Parathyroid adenoma (tissue), 2 donors: ENCODE results near the gene CTU1.

Experiments used
- H2AFZ ChIP-seq: fragments of 300-600 bp; sonication (generic); one replicate; pipeline ENCODE4 v1.7.0; 2017; ENCODE audit warnings: antibody characterized with exemption, mild to moderate bottlenecking
- H3K27ac ChIP-seq: fragments of 300-600 bp; sonication (generic); one replicate; pipeline ENCODE4 v1.7.0; 2017
- H3K27me3 ChIP-seq: fragments of 300-600 bp; sonication (generic); one replicate; pipeline ENCODE4 v1.7.0; 2017; ENCODE audit warnings: low read length; ENCODE audit not compliant: control insufficient read depth, insufficient read depth
- H3K36me3 ChIP-seq: fragments of 300-600 bp; sonication (generic); one replicate; pipeline ENCODE4 v1.7.0; 2017; ENCODE audit warnings: low read length; ENCODE audit not compliant: control insufficient read depth, insufficient read depth
- H3K4me1 ChIP-seq: fragments of 300-600 bp; sonication (generic); one replicate; pipeline ENCODE4 v1.7.0; 2017; ENCODE audit warnings: control low read depth
- H3K4me2 ChIP-seq: fragments of 300-600 bp; sonication (generic); one replicate; pipeline ENCODE4 v1.7.0; 2017; ENCODE audit warnings: low read length
- H3K4me3 ChIP-seq: fragments of 300-600 bp; sonication (generic); one replicate; pipeline ENCODE4 v1.7.0; 2017; ENCODE audit warnings: low read depth, low read length
- H3K79me2 ChIP-seq: fragments of 300-600 bp; sonication (generic); one replicate; pipeline ENCODE4 v1.7.0; 2017; ENCODE audit warnings: control low read depth
- H3K9ac ChIP-seq: fragments of 300-600 bp; sonication (generic); one replicate; pipeline ENCODE4 v1.7.0; 2017; ENCODE audit warnings: mild to moderate bottlenecking
- H3K9me3 ChIP-seq: fragments of 300-600 bp; sonication (generic); one replicate; pipeline ENCODE4 v1.7.0; 2017; ENCODE audit warnings: low read length; ENCODE audit not compliant: control insufficient read depth
- CTCF ChIP-seq: fragments of 300-600 bp; sonication (generic); IDR thresholded peaks from one replicate; pipeline ENCODE4 v1.7.0; 2017; ENCODE audit warnings: antibody characterized with exemption, mild to moderate bottlenecking
- donor health status: primary hyperparathyroidism.

CTU1 gene

GRCh38 chr19:51076631-51077213 lies 31.5 kb downstream of the CTU1 start:
- Histone ChIP-seq H3K9me3 (no peaks in the 10 kb centered on the region), H3K4me2 (no peak overlapping the region), H3K4me1 (no peaks in the 10 kb centered on the region), H2AFZ (no peak overlapping the region), H3K27me3 (no peaks in the 10 kb centered on the region), H3K79me2 (no peaks in the 10 kb centered on the region), H3K4me3 (no peak overlapping the region), H3K27ac (no peak overlapping the region), H3K36me3 (no peaks in the 10 kb centered on the region), H3K9ac (no peak overlapping the region)
- no peak for TF ChIP-seq CTCF

- Histone ChIP-seq H3K36me3 (no peaks in the 10 kb centered on the region), H3K27me3 (no peaks in the 10 kb centered on the region), H3K4me2 (no peak overlapping the region), H2AFZ (no peak overlapping the region), H3K9ac (no peak overlapping the region), H3K4me1 (no peaks in the 10 kb centered on the region), H3K27ac (no peak overlapping the region), H3K9me3 (no peaks in the 10 kb centered on the region), H3K4me3 (no peak overlapping the region), H3K79me2 (no peaks in the 10 kb centered on the region)
- TF ChIP-seq CTCF = no peak
Measured at GRCh38 chr19:51075998-51076397, 32.2 kb downstream of the CTU1 start.

DNA sequence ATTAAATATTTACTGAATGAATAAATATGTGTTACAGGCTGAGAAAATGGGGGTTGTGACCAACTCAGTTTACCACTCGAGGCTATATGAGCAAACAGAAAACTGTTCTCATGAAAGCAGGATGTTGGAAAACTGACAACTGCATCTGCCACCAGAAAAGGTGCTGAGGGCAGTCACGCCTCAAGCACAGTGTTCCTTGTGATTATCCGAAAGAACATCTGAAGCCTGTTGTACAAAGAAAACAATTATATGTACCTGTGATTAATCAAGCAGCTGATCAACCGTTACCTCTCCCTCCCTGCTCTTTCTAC lies 37.2 kb downstream of the CTU1 start:
- no peak overlapping the region for H3K9ac ChIP-seq
- H3K9me3 ChIP-seq = no peaks in the 10 kb centered on the region
- TF ChIP-seq CTCF = no peak
- H3K4me3 ChIP-seq = no peak overlapping the region
- H3K79me2 ChIP-seq = no peaks in the 10 kb centered on the region
- no peak overlapping the region for H3K27ac ChIP-seq
- no peaks in the 10 kb centered on the region for H3K36me3 ChIP-seq
- no peaks in the 10 kb centered on the region for H3K4me1 ChIP-seq
- no peaks in the 10 kb centered on the region for H3K27me3 ChIP-seq
- no peak overlapping the region for H2AFZ ChIP-seq
- no peak overlapping the region for H3K4me2 ChIP-seq

GRCh38 chr19:51070334-51071094 lies 37.7 kb downstream of the CTU1 start:
- no peak overlapping the region for H3K4me3 ChIP-seq
- H3K4me1 ChIP-seq = no peaks in the 10 kb centered on the region
- no peak overlapping the region for H2AFZ ChIP-seq
- no peak overlapping the region for H3K4me2 ChIP-seq
- no peaks in the 10 kb centered on the region for H3K79me2 ChIP-seq
- TF ChIP-seq CTCF = no peak
- no peaks in the 10 kb centered on the region for H3K36me3 ChIP-seq
- no peak overlapping the region for H3K9ac ChIP-seq
- H3K27ac ChIP-seq = no peak overlapping the region
- H3K9me3 ChIP-seq = no peaks in the 10 kb centered on the region
- H3K27me3 ChIP-seq = no peaks in the 10 kb centered on the region
